ENCODE data around the gene RMRP. TPM values are rescaled to one million over a fixed set of nuclear protein-coding genes. Genes with fewer than 3 reads are reported as not detected.

The RMRP gene
- total RNA-seq, 4 donors from 2014 or later: 1,115 to 7,222 (median 2,718) TPM

DNA sequence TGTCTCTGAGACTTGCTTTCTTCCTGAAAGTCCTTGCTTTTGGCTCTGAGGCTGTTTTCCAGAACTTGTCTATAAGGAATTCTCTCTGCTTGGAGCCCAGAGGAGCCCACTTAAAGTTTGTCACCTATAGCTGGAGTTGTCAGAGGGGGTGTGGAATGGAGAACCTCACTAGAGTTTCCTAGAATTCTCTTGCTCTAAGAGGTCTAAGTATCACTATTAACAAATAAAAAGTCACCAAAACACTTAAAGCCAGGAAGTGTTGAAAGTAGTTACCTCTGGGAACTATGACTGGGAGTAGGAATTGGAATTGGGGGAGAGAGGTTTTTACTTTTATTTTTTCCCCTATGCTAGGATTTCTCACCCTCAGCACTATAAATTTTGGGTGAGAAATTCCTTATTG lies 22.1 kb downstream of the RMRP start:
- Histone ChIP-seq H3K27me3 (no peaks in the 10 kb centered on the region), H3K36me3 (no peaks in the 10 kb centered on the region), H3K9me3 (no peaks in the 10 kb centered on the region), H3K27ac (peak overlapping the region in 3 of 4 donors; percentile 28 to 53 (median 33)), H3K4me1 (peaks cover 0 to 19% (median 0%) of the 10 kb centered on the region in 4 donors), H3K4me3 (no peak overlapping the region)
- intact Hi-C loops (cut with DNase I; ENCODE audit: low total_unique reads): no loop called here
- in situ Hi-C loops (cut with MboI; ENCODE audit: low pct_ligation_motif_present in 1 of 4, low pct_unique_long_range_greater_than_20kb in 1 of 4, low sequenced_read_pairs in 3 of 4): no loop called here
- DNase-seq: no peak
- TF ChIP-seq EP300 (IDR thresholded peaks at IDR 0.05; ENCODE audit: low read depth) (no peak), POLR2A (IDR thresholded peaks at IDR 0.05) (no peak), POLR2AphosphoS5 (IDR thresholded peaks at IDR 0.05) (no peak)
- TF ChIP-seq, protein P1, sequence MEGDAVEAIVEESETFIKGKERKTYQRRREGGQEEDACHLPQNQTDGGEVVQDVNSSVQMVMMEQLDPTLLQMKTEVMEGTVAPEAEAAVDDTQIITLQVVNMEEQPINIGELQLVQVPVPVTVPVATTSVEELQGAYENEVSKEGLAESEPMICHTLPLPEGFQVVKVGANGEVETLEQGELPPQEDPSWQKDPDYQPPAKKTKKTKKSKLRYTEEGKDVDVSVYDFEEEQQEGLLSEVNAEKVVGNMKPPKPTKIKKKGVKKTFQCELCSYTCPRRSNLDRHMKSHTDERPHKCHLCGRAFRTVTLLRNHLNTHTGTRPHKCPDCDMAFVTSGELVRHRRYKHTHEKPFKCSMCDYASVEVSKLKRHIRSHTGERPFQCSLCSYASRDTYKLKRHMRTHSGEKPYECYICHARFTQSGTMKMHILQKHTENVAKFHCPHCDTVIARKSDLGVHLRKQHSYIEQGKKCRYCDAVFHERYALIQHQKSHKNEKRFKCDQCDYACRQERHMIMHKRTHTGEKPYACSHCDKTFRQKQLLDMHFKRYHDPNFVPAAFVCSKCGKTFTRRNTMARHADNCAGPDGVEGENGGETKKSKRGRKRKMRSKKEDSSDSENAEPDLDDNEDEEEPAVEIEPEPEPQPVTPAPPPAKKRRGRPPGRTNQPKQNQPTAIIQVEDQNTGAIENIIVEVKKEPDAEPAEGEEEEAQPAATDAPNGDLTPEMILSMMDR (IDR thresholded peaks at IDR 0.05): no peak

GRCh38 chr9:35629597-35629996 lies 28.2 kb downstream of the RMRP start:
- H3K4me3 ChIP-seq: no peak overlapping the region
- no peak for DNase-seq
- H3K4me1 ChIP-seq: no peaks in the 10 kb centered on the region
- no peaks in the 10 kb centered on the region for H3K27me3 ChIP-seq
- H3K36me3 ChIP-seq: no peaks in the 10 kb centered on the region
- no peaks in the 10 kb centered on the region for H3K9me3 ChIP-seq
- H3K27ac ChIP-seq: no peak overlapping the region
- 94% methylated on average over 5 of the region's 5 CpGs; no CpG with 5 or more reads in 1 of the 2 donors for WGBS, 2 donors (ENCODE audit: low coverage in 1 of 2)
- in situ Hi-C loops (cut with MboI; ENCODE audit: low pct_ligation_motif_present in 1 of 4, low pct_unique_long_range_greater_than_20kb in 1 of 4, low sequenced_read_pairs in 3 of 4): no loop called here
- intact Hi-C loops (cut with DNase I; ENCODE audit: low total_unique reads): no loop called here
- no peak for TF ChIP-seq POLR2AphosphoS5 (IDR thresholded peaks at IDR 0.05)
- no peak for TF ChIP-seq EP300 (IDR thresholded peaks at IDR 0.05; ENCODE audit: low read depth)
- no peak for TF ChIP-seq POLR2A (IDR thresholded peaks at IDR 0.05)
- TF ChIP-seq, protein P1 (IDR thresholded peaks at IDR 0.05): no peak

DNA sequence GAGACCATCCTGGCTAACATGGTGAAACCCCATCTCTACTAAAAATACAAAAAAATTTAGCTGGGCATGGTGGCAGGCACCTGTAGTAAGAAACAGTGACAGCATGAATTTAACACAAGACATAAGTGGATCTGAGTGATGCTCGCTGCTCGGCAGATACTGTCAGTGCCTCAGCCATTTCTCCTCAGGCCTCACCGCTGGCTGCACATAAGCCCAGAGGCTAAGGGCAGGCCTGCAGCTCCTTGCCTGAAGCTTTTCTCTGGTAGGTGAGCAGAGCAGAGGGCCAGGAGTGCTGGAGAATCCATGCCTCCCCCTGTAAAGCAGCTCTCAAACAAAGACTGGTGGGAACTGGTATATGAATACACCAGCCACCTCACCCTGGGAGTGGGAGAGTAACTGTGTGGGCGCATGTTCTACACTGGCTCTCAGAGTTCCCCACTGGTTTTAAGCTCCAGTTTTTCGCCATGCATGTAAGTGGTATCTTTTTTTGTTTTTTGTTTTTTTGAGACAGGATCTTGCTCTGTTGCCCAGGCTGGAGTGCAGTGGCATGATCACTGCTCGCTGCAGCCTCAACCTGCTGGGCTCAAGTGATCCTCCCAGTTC lies 29.3 kb downstream of the RMRP start:
- Histone ChIP-seq H3K27ac (no peak overlapping the region), H3K27me3 (no peaks in the 10 kb centered on the region), H3K36me3 (no peaks in the 10 kb centered on the region), H3K9me3 (no peaks in the 10 kb centered on the region), H3K4me1 (no peaks in the 10 kb centered on the region), H3K4me3 (no peak overlapping the region)
- in situ Hi-C loops (cut with MboI; ENCODE audit: low pct_ligation_motif_present in 1 of 4, low pct_unique_long_range_greater_than_20kb in 1 of 4, low sequenced_read_pairs in 3 of 4): no loop called here
- DNase-seq: no peak
- intact Hi-C loops (cut with DNase I; ENCODE audit: low total_unique reads): no loop called here
- 93 to 94% methylated on average over 6 of the region's 6 CpGs for WGBS, 2 donors (ENCODE audit: low coverage in 1 of 2)
- TF ChIP-seq POLR2AphosphoS5 (IDR thresholded peaks at IDR 0.05): no peak
- TF ChIP-seq EP300 (IDR thresholded peaks at IDR 0.05; ENCODE audit: low read depth): no peak
- TF ChIP-seq POLR2A (IDR thresholded peaks at IDR 0.05): no peak
- TF ChIP-seq, protein P1 (IDR thresholded peaks at IDR 0.05): no peak

- intact Hi-C loops (cut with DNase I; ENCODE audit: low total_unique reads): no loop called here
- no peak for TF ChIP-seq POLR2AphosphoS5 (IDR thresholded peaks at IDR 0.05)
- TF ChIP-seq EP300 (IDR thresholded peaks at IDR 0.05; ENCODE audit: low read depth): no peak
- TF ChIP-seq, protein P1 (IDR thresholded peaks at IDR 0.05): no peak
- no peak for TF ChIP-seq POLR2A (IDR thresholded peaks at IDR 0.05)
Observed at GRCh38 chr9:35627575-35627974, 30.2 kb downstream of the RMRP start.

More at GRCh38 chr9:35627575-35627974, 30.2 kb downstream of the RMRP start:
- 76 to 83% methylated on average over 2 of the region's 2 CpGs for WGBS, 2 donors (ENCODE audit: low coverage in 1 of 2)
- no peak overlapping the region for H3K4me3 ChIP-seq
- in situ Hi-C loops (cut with MboI; ENCODE audit: low pct_ligation_motif_present in 1 of 4, low pct_unique_long_range_greater_than_20kb in 1 of 4, low sequenced_read_pairs in 3 of 4): no loop called here
- H3K36me3 ChIP-seq: no peaks in the 10 kb centered on the region
- no peaks in the 10 kb centered on the region for H3K9me3 ChIP-seq
- DNase-seq: no peak
- H3K4me1 ChIP-seq: no peaks in the 10 kb centered on the region
- H3K27me3 ChIP-seq: no peaks in the 10 kb centered on the region
- no peak overlapping the region for H3K27ac ChIP-seq

All from transverse colon (tissue), 4 donors.